NCI-H226 (cell line): ENCODE results near the gene KLRC4.
A peak's percentile ranks its signal among the peaks of the same experiment; 100 is the strongest.

Experiments used
- DNase-seq: peaks from one replicate; pipeline ENCODE4 v3.0.0-alpha.2; 2015

The KLRC4 gene

GRCh38 chr12:10366875-10367274, 42.7 kb downstream of the KLRC4 start:
- DNase-seq: peak; percentile 43

GRCh38 chr12:10365696-10366405, 43.7 kb downstream of the KLRC4 start:
- DNase-seq: no peak

- DNase-seq: peak; percentile 67
Measured at GRCh38 chr12:10364815-10365622, 44.5 kb downstream of the KLRC4 start.

GRCh38 chr12:10363914-10364814, 45.4 kb downstream of the KLRC4 start:
- DNase-seq: peak; percentile 11

- no peak for DNase-seq
Measured at GRCh38 chr12:10363658-10363913, 46.0 kb downstream of the KLRC4 start.

- no peak for DNase-seq
Measured at GRCh38 chr12:10362828-10363657, 46.5 kb downstream of the KLRC4 start.

GRCh38 chr12:10362325-10362724, 47.2 kb downstream of the KLRC4 start:
- no peak for DNase-seq

GRCh38 chr12:10361622-10362021, 47.9 kb downstream of the KLRC4 start:
- no peak for DNase-seq

GRCh38 chr12:10361084-10361483, 48.5 kb downstream of the KLRC4 start:
- DNase-seq: no peak

- DNase-seq: no peak
Measured at GRCh38 chr12:10358969-10359368, 50.6 kb downstream of the KLRC4 start.

GRCh38 chr12:10358131-10358530, 51.4 kb downstream of the KLRC4 start:
- no peak for DNase-seq
